A172 (cell line): ENCODE data around the gene KLHL13. TPM values are rescaled to one million over a fixed set of nuclear protein-coding genes. Genes with fewer than 3 reads are reported as not detected.

Source experiments
- DNase-seq: peaks from one replicate; pipeline ENCODE4 v3.0.0-alpha.2; 2015; ENCODE audit warnings: low spot score
- total RNA-seq: library from RNA; depleted of rRNA; stranded (reverse); fragments of >200 nt; shearing (Covaris generic); gene quantifications from 2 replicates; pipeline ENCODE4 v1.2.3, GENCODE V29; 2014; rRNA removed

KLHL13 gene
- total RNA-seq, 1 experiment from 2014 or later, result 0.26 TPM

- DNase-seq, result no peak
Observed at GRCh38 chrX:117851025-117851424, 265.6 kb downstream of the KLHL13 start.

Other genes with a start within 250 kb of the KLHL13 start
- 5.5 and 6.2 TPM in 2 replicates for gene WDR44, start 229.3 kb upstream of the KLHL13 start, total RNA-seq